K562 (cell line): ENCODE data around the gene EFNA2. TPM values are rescaled to one million over a fixed set of nuclear protein-coding genes. Genes with fewer than 3 reads are reported as not detected.
A peak's percentile ranks its signal among the peaks of the same experiment; 100 is the strongest.

Experiments
- CBFA2T3 ChIP-seq: fragments of 450-650 bp; IDR thresholded peaks from 2 replicates; pipeline ENCODE4 v1.6.1; 2017
- IFI16 ChIP-seq: fragments of 250-450 bp; sonication (Bioruptor Pico); IDR thresholded peaks from 2 replicates; pipeline ENCODE4 v2.1.2; 2022; ENCODE audit warnings: mild to moderate bottlenecking, inconsistent platforms
- MXI1 ChIP-seq: IDR thresholded peaks from 2 replicates; pipeline ENCODE4 v1.6.1; 2011; ENCODE audit warnings: low read depth, mild to moderate bottlenecking, improper control_type of control experiment, low read length
- NFXL1 ChIP-seq: fragments of 450-650 bp; formaldehyde crosslinking; IDR thresholded peaks from 2 replicates; pipeline ENCODE4 v1.4.0; 2021; ENCODE audit warnings: mild to moderate bottlenecking
- PHB ChIP-seq: fragments of 250-450 bp; sonication (Bioruptor Pico); IDR thresholded peaks from 2 replicates; pipeline ENCODE4 v1.5.0; 2021
- PHF8 ChIP-seq: fragments of 200-600 bp; sonication (generic); IDR thresholded peaks from 2 replicates; pipeline ENCODE4 v1.6.1; 2012; ENCODE audit warnings: mixed run types, mild to moderate bottlenecking, inconsistent platforms, low read length, moderate library complexity, borderline replicate concordance
- POLR2B ChIP-seq: fragments of 450-650 bp; IDR thresholded peaks from 2 replicates; pipeline ENCODE4 v1.6.1; 2018; ENCODE audit warnings: low read depth; ENCODE audit not compliant: partially characterized antibody
- RAD21 ChIP-seq, 2 experiments: fragments of 250-450 bp in 1 of 2; fragments of 450-650 bp in 1 of 2; sonication (Bioruptor Pico) in 1 of 2; formaldehyde crosslinking in 1 of 2; IDR thresholded peaks in 1 of 2; conservative IDR thresholded peaks in 1 of 2; 2 replicates each; pipeline versions ENCODE4 v1.4.0 to v1.8.0; 2020 to 2022; ENCODE audit warnings: mild to moderate bottlenecking in 2 of 2, moderate library complexity in 1 of 2
- SMAD2 ChIP-seq: fragments of 150-350 bp; IDR thresholded peaks from 2 replicates; pipeline ENCODE4 v1.6.1; 2014; ENCODE audit warnings: low read depth, mild to moderate bottlenecking, low read length
- SP2 ChIP-seq: IDR thresholded peaks from 2 replicates; pipeline ENCODE4 v1.6.1; 2011; ENCODE audit warnings: mild to moderate bottlenecking, low read depth, low read length, moderate library complexity; ENCODE audit not compliant: poor library complexity, severe bottlenecking; ENCODE audit errors: extremely low read depth
- SRSF9 ChIP-seq: fragments of 200-400 bp; formaldehyde crosslinking; IDR thresholded peaks from 2 replicates; pipeline ENCODE4 v1.6.1; 2017; ENCODE audit warnings: low read depth, low read length, borderline replicate concordance
- ZBTB40 ChIP-seq, 2 experiments: fragments of 450-650 bp in 1 of 2; sonication (generic) in 1 of 2; formaldehyde crosslinking in 1 of 2; IDR thresholded peaks; 2 replicates each; pipeline versions ENCODE4 v1.7.1 to v1.9.0; 2016 to 2022; ENCODE audit warnings: inconsistent platforms in 1 of 2, mild to moderate bottlenecking in 1 of 2, missing genetic modification reagents in 1 of 2
- ZEB2 ChIP-seq: fragments of 450-650 bp; IDR thresholded peaks from 2 replicates; pipeline ENCODE4 v1.6.1; 2016
- ZFP30 ChIP-seq: fragments of 250-450 bp; sonication (Bioruptor Pico); IDR thresholded peaks from 2 replicates; pipeline ENCODE4 v1.8.0; 2022; ENCODE audit warnings: moderate library complexity, mild to moderate bottlenecking, inconsistent platforms, borderline replicate concordance
- ZNF253 ChIP-seq: fragments of 250-450 bp; sonication (Bioruptor Pico); conservative IDR thresholded peaks from 2 replicates; pipeline ENCODE4 v1.6.1; 2021; ENCODE audit warnings: mild to moderate bottlenecking
- polyA plus RNA-seq, 8 experiments: library from polyadenylated mRNA; depleted of rRNA in 4 of 8; stranded (reverse) in 5 of 8; unstranded in 3 of 8; fragments of >200 nt; fragmentation: Nextera tagmentation in 2 of 8; fragmentation: Illumina TruSeq in 1 of 8; extraction: Ambion mirVana in 2 of 8; extraction: Trizol in 1 of 8; gene quantifications; 2 replicates each; pipeline versions ENCODE4 v1.2.1 to v1.2.3, GENCODE V29; 2011 to 2014; ENCODE audit warnings: inconsistent platforms in 1 of 8, missing spikeins in 1 of 8
- total RNA-seq, 7 experiments: library from RNA; depleted of rRNA in 6 of 7; stranded (reverse); fragments of >200 nt in 6 of 7; fragmentation: Illumina TruSeq in 2 of 7; extraction: Trizol in 2 of 7; gene quantifications; 2 replicates each; pipeline versions ENCODE4 v1.2.1 to v1.2.3, GENCODE V29; 2011 to 2021; ENCODE audit warnings: low replicate concordance in 1 of 7
- TF ChIP-seq, protein P1 (sequence below): fragments of 250-450 bp; sonication (Bioruptor Pico); IDR thresholded peaks from 2 replicates; pipeline ENCODE4 v1.5.0; 2021; ENCODE audit warnings: mild to moderate bottlenecking, moderate library complexity

The EFNA2 gene
- total and polyA plus RNA-seq, 9 of the 15 experiments (the other 6 are each of a cell fraction or from before 2014, with no cell fraction given), result 0.11 to 0.44 (median 0.15) TPM; not detected in 6

DNA sequence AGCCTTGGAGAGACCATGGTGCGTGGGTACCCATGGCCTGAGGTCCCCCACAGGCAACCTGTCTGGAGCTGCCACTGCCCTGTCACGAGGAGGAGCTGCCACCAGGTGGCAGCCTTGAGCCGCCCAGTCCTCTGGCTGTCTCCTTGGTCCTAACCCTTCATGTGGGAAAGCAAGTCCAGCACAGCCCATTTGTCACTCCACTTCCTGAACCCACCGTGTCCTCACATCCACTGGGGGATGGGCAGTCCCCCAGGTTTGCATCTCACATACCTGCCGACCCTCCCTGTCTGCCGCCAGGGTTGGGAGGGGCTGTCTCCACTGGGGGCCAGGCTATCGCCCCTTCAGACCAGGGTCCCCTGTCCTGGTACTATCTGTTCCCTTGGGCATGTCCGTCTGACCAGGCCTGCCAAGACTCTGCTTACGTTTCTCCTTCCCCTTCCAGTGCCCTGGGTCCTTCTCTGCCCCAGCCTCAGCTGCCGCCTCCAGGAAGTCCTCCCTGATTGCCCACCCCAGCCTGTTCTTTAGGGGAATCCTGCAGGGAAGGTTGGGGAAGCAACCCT, 5.8 kb upstream of the EFNA2 start (continued):
- TF ChIP-seq ZBTB40 (IDR thresholded peaks at IDR 0.05) (no peak), ZBTB40 (CRISPR knock-in tag; IDR thresholded peaks at IDR 0.05) (no peak), SMAD2 (no peak), ZFP30 (CRISPR knock-in tag) (no peak), NFXL1 (CRISPR knock-in tag) (no peak), POLR2B (peak; percentile 21), CBFA2T3 (no peak), ZEB2 (peak; percentile 30; the same call in 1 of the 2 replicates), MXI1 (no peak), RAD21 (CRISPR knock-in tag; conservative IDR thresholded peaks at IDR 0.05 in 1 of 2, IDR thresholded peaks at IDR 0.05 in 1 of 2) (peak; percentile 77 to 89), IFI16 (CRISPR knock-in tag) (no peak), ZNF253 (CRISPR knock-in tag) (no peak), PHF8 (no peak), SP2 (no peak), PHB (CRISPR knock-in tag) (no peak), SRSF9 (no peak)
- TF ChIP-seq, protein P1, sequence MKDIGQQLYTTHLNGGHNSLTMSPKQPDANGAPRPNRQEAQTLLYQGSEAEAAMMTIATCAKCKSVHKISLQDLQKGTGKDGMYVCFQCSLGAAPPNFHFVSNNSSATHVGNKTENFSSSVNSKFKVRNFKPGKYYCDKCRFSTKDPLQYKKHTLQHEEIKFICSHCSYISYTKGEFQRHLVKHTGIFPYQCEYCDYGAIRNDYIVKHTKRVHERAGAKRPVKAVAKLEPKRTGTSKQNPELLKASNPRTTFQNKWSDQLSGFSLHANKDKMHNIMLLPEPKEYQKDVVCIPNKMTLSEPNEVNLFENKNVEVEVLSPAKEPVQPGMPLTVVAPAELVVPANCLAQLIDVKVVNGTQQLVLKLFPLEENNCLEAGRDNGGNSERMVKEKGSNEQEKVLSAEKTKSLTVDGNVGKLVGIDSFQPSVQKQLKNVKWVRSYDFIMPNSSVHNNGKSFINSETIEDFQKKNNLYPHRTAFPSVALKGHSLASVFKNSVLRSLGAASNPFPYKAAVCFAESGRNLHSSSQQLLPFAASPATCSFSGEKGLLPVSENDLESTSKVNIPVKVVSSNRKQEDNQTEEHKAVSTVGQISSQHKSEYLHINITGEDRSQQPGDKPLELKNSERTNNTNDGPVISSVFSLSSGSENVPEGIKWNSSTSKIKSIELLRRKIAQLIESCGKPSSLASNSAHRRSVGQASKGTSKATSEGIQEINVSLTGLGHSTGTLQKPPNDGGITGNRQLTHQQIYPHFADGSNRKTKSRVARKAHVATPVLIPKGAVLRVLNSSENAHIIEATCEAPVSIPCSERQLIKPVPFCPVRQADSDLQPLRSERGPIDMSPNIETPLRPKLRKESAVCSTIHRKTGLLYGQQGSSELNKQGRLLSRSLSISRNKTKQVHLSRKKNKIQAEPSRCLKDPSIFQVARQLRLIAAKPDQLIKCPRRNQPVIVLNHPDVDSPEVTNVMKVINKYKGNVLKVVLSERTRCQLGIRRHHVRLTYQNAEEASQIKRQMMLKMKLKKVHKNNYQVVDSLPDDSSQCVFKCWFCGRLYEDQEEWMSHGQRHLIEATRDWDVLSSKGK (CRISPR knock-in tag), result no peak
